ENCODE data around the gene ZNF385D. TPM values are rescaled to one million over a fixed set of nuclear protein-coding genes. Genes with fewer than 3 reads are reported as not detected.
A peak's percentile ranks its signal among the peaks of the same experiment; 100 is the strongest.

Gene ZNF385D
- total and polyA plus RNA-seq, 2 donors from 2014 or later = 1.4 to 8.9 TPM

DNA sequence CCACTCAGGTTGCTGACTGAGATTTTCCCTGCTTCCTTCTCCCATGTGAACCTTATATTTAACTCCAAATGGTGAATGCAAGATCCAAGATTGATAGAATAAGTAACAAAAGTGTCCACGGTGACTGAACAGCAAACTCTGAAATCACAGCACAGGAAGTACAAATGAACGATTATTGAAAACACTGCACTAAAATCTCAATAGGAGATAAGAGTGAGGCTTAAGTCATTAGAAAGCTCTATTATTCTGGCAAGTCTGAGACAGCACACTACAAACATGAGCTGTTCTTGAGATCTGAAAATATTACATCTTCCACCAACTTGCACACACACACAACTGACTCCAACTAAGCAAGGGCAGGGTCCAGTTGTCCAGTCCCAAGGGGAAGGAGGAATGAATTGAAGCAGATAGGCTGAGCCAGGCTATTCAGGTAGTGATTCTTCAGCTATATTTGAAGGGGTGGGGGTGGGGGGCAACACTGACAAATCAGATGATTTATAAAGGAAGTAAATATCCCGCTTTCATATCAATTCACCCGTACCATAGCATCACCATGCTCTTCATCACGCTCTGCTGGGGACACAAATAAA, 2.9 kb downstream of the ZNF385D start:
- Histone ChIP-seq H3K4me1 (ENCODE audit: control insufficient read depth in 2 of 3, insufficient read depth in 2 of 3, low read depth in 1 of 3, low read length in 3 of 3) (peaks cover 0 to 5% (median 2%) of the 10 kb centered on the region in 3 donors), H3K27ac (ENCODE audit: low read depth in 2 of 2, low read length in 2 of 2) (no peak overlapping the region), H3K27me3 (ENCODE audit: control insufficient read depth, insufficient read depth, low read length) (no peaks in the 10 kb centered on the region), H3K9ac (ENCODE audit: low read length in 3 of 3) (no peak overlapping the region), H3K9me3 (ENCODE audit: control insufficient read depth in 2 of 3, insufficient read depth in 1 of 3, low read length in 3 of 3) (no peaks in the 10 kb centered on the region), H3K36me3 (ENCODE audit: control insufficient read depth in 2 of 3, insufficient read depth in 3 of 3, low read length in 3 of 3) (no peaks in the 10 kb centered on the region), H3K4me3 (ENCODE audit: low read length in 3 of 3) (peak overlapping the region in 1 of 3 donors; percentile 38)
- intact Hi-C loops (cut with DNase I) = no loop called here
- TF ChIP-seq, protein P1, sequence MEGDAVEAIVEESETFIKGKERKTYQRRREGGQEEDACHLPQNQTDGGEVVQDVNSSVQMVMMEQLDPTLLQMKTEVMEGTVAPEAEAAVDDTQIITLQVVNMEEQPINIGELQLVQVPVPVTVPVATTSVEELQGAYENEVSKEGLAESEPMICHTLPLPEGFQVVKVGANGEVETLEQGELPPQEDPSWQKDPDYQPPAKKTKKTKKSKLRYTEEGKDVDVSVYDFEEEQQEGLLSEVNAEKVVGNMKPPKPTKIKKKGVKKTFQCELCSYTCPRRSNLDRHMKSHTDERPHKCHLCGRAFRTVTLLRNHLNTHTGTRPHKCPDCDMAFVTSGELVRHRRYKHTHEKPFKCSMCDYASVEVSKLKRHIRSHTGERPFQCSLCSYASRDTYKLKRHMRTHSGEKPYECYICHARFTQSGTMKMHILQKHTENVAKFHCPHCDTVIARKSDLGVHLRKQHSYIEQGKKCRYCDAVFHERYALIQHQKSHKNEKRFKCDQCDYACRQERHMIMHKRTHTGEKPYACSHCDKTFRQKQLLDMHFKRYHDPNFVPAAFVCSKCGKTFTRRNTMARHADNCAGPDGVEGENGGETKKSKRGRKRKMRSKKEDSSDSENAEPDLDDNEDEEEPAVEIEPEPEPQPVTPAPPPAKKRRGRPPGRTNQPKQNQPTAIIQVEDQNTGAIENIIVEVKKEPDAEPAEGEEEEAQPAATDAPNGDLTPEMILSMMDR (IDR thresholded peaks at IDR 0.05; ENCODE audit: borderline replicate concordance, extremely low read depth, insufficient read depth) = no peak
- DNase-seq (no peak), FAIRE-seq (no peak)

DNA sequence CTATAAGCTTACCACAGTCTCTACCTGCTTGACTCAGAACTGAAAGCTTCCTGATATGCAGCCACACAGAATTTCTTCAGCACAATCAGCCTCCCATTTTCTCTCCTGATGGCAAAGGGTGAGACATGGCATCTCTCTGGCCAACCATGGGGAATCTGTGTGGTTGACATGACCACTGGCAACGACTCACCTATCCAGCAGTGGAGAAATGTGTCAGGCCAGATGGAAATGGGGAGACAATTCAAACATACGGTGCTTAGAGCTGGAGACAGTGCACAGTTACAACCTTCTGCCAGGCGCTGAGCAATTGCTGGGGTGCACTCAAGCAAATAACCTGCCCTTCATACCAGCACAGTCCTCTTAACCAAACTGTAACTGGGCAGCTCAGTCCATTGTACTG, 3.6 kb downstream of the ZNF385D start:
- Histone ChIP-seq H3K9ac (ENCODE audit: low read length in 3 of 3) (no peak overlapping the region), H3K9me3 (ENCODE audit: control insufficient read depth in 2 of 3, insufficient read depth in 1 of 3, low read length in 3 of 3) (no peaks in the 10 kb centered on the region), H3K27ac (ENCODE audit: low read depth in 2 of 2, low read length in 2 of 2) (peak overlapping the region in 1 of 2 donors; percentile 55), H3K27me3 (ENCODE audit: control insufficient read depth, insufficient read depth, low read length) (no peaks in the 10 kb centered on the region), H3K36me3 (ENCODE audit: control insufficient read depth in 2 of 3, insufficient read depth in 3 of 3, low read length in 3 of 3) (no peaks in the 10 kb centered on the region), H3K4me3 (ENCODE audit: low read length in 3 of 3) (peak overlapping the region in 1 of 3 donors; percentile 60), H3K4me1 (ENCODE audit: control insufficient read depth in 2 of 3, insufficient read depth in 2 of 3, low read depth in 1 of 3, low read length in 3 of 3) (peaks cover 0 to 5% (median 2%) of the 10 kb centered on the region in 3 donors)
- DNase-seq = peak in 4 of 5 donors; percentile 30 to 45 (median 36)
- intact Hi-C loops (cut with DNase I) = no loop called here
- TF ChIP-seq, protein P1 (IDR thresholded peaks at IDR 0.05; ENCODE audit: borderline replicate concordance, extremely low read depth, insufficient read depth) = no peak
- FAIRE-seq = no peak

DNA sequence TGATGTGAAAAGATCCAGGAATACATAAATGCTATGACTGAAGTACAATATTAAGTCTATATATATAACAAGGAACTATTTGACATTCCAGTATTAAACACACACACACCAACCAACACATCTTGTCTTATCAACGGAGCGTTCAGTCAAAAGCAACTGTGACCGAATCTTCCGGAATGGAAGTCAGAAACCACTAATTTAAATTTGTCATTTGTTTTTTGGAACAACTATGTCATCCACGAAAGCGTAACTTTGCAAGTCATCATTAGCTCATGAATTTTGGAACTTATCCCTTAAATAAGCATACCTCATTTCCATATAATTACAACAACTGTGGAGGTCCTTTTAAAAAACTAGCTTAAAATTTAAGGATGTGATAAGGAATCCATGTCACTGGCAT, 5.0 kb downstream of the ZNF385D start:
- TF ChIP-seq, protein P1 (IDR thresholded peaks at IDR 0.05; ENCODE audit: borderline replicate concordance, extremely low read depth, insufficient read depth) = no peak
- DNase-seq (no peak), FAIRE-seq (no peak)
- H3K36me3 ChIP-seq (ENCODE audit: control insufficient read depth in 2 of 3, insufficient read depth in 3 of 3, low read length in 3 of 3) = no peaks in the 10 kb centered on the region
- no peaks in the 10 kb centered on the region for H3K9me3 ChIP-seq (ENCODE audit: control insufficient read depth in 2 of 3, insufficient read depth in 1 of 3, low read length in 3 of 3)
- H3K4me3 ChIP-seq (ENCODE audit: low read length in 3 of 3) = no peak overlapping the region
- H3K4me1 ChIP-seq (ENCODE audit: control insufficient read depth in 2 of 3, insufficient read depth in 2 of 3, low read depth in 1 of 3, low read length in 3 of 3) = peaks cover 0 to 5% (median 2%) of the 10 kb centered on the region in 3 donors
- no peak overlapping the region for H3K9ac ChIP-seq (ENCODE audit: low read length in 3 of 3)
- H3K27ac ChIP-seq (ENCODE audit: low read depth in 2 of 2, low read length in 2 of 2) = no peak overlapping the region
- H3K27me3 ChIP-seq (ENCODE audit: control insufficient read depth, insufficient read depth, low read length) = no peaks in the 10 kb centered on the region
- intact Hi-C loops (cut with DNase I) = no loop called here

DNA sequence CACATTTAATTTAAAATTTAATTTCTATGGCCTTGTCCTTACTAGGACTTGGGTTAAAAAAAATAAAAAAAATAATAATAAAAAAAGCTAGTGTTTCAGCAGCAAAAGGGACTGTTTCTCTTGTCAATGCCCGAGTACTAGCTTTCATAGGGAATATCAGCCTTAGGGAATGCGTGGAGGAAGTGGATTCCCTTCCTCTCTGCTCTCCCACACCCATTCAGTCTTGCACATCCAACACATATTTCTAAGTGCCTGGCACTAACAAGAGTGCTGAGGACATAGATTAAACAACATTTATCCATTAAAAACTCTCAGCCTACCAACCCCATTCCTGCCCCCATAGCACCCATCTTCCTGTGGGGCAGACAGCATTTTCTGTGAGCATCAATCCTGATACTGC, 6.2 kb downstream of the ZNF385D start:
- DNase-seq = no peak
- FAIRE-seq = no peak

More for the DNA sequence above, 6.2 kb downstream of the ZNF385D start:
- Histone ChIP-seq H3K36me3 (ENCODE audit: control insufficient read depth in 2 of 3, insufficient read depth in 3 of 3, low read length in 3 of 3) (no peaks in the 10 kb centered on the region), H3K27ac (ENCODE audit: low read depth in 2 of 2, low read length in 2 of 2) (no peak overlapping the region), H3K4me1 (ENCODE audit: control insufficient read depth in 2 of 3, insufficient read depth in 2 of 3, low read depth in 1 of 3, low read length in 3 of 3) (peaks cover 0 to 3% (median 2%) of the 10 kb centered on the region in 3 donors), H3K9me3 (ENCODE audit: control insufficient read depth in 2 of 3, insufficient read depth in 1 of 3, low read length in 3 of 3) (no peaks in the 10 kb centered on the region), H3K4me3 (ENCODE audit: low read length in 3 of 3) (no peak overlapping the region), H3K27me3 (ENCODE audit: control insufficient read depth, insufficient read depth, low read length) (no peaks in the 10 kb centered on the region), H3K9ac (ENCODE audit: low read length in 3 of 3) (no peak overlapping the region)
- TF ChIP-seq, protein P1 (IDR thresholded peaks at IDR 0.05; ENCODE audit: borderline replicate concordance, extremely low read depth, insufficient read depth) = no peak
- intact Hi-C loops (cut with DNase I) = no loop called here
